ENCODE measurements around the gene ATOH8. TPM values are rescaled to one million over a fixed set of nuclear protein-coding genes. Genes with fewer than 3 reads are reported as not detected.
A peak's percentile ranks its signal among the peaks of the same experiment; 100 is the strongest.

Gene ATOH8
- total RNA-seq, 4 donors from 2014 or later, result 13.2 to 83.0 (median 45.3) TPM

GRCh38 chr2:85813211-85813981, 59.6 kb downstream of the ATOH8 start:
- no peaks in the 10 kb centered on the region for H3K36me3 ChIP-seq
- DNase-seq, result no peak
- no peaks in the 10 kb centered on the region for H3K4me1 ChIP-seq
- intact Hi-C loops (cut with DNase I; ENCODE audit: low total_unique reads), result loop anchor here (2.0 to 10.0 kb wide), 2 partner anchors 85 to 179 kb away; no protein-coding TSS in a partner anchor
- H3K4me3 ChIP-seq, result no peak overlapping the region
- H3K27me3 ChIP-seq, result no peaks in the 10 kb centered on the region
- TF ChIP-seq CTCF (IDR thresholded peaks at IDR 0.05), result no peak
- no peak for TF ChIP-seq POLR2A (IDR thresholded peaks at IDR 0.05)
- no peaks in the 10 kb centered on the region for H3K9me3 ChIP-seq
- H3K27ac ChIP-seq, result no peak overlapping the region

GRCh38 chr2:85813982-85814801, 60.4 kb downstream of the ATOH8 start:
- no peak overlapping the region for H3K4me3 ChIP-seq
- H3K27ac ChIP-seq, result no peak overlapping the region
- no peaks in the 10 kb centered on the region for H3K27me3 ChIP-seq
- DNase-seq, result peak; percentile 91
- TF ChIP-seq POLR2A (IDR thresholded peaks at IDR 0.05) (peak in 1 of 2 donors; percentile 15), CTCF (IDR thresholded peaks at IDR 0.05) (peak; percentile 90 to 97 (median 94))
- no peaks in the 10 kb centered on the region for H3K9me3 ChIP-seq
- H3K36me3 ChIP-seq, result no peaks in the 10 kb centered on the region
- intact Hi-C loops (cut with DNase I; ENCODE audit: low total_unique reads), result loop anchor here (2.0 to 10.0 kb wide), 2 partner anchors 85 to 179 kb away; no protein-coding TSS in a partner anchor
- no peaks in the 10 kb centered on the region for H3K4me1 ChIP-seq

GRCh38 chr2:85814802-85815550, 61.2 kb downstream of the ATOH8 start:
- Histone ChIP-seq H3K9me3 (no peaks in the 10 kb centered on the region), H3K27ac (no peak overlapping the region), H3K4me3 (no peak overlapping the region), H3K27me3 (no peaks in the 10 kb centered on the region), H3K4me1 (no peaks in the 10 kb centered on the region), H3K36me3 (no peaks in the 10 kb centered on the region)
- intact Hi-C loops (cut with DNase I; ENCODE audit: low total_unique reads), result loop anchor here (10.0 kb wide), 1 partner anchor 180 kb away; no protein-coding TSS in a partner anchor
- TF ChIP-seq CTCF (IDR thresholded peaks at IDR 0.05), result no peak
- no peak for TF ChIP-seq POLR2A (IDR thresholded peaks at IDR 0.05)
- DNase-seq, result no peak

GRCh38 chr2:85819811-85820510, 66.2 kb downstream of the ATOH8 start:
- Histone ChIP-seq H3K4me3 (no peak overlapping the region), H3K27me3 (no peaks in the 10 kb centered on the region), H3K27ac (no peak overlapping the region), H3K36me3 (no peaks in the 10 kb centered on the region), H3K9me3 (no peaks in the 10 kb centered on the region), H3K4me1 (no peaks in the 10 kb centered on the region)
- no peak for TF ChIP-seq POLR2A (IDR thresholded peaks at IDR 0.05)
- no peak for TF ChIP-seq CTCF (IDR thresholded peaks at IDR 0.05)
- no peak for DNase-seq
- intact Hi-C loops (cut with DNase I; ENCODE audit: low total_unique reads), result loop anchor here (10.0 kb wide), 1 partner anchor 185 kb away; no protein-coding TSS in a partner anchor

Data from uterus (tissue), 4 donors.